HCT116 (cell line): ENCODE results near the gene VMP1. TPM values are rescaled to one million over a fixed set of nuclear protein-coding genes. Genes with fewer than 3 reads are reported as not detected.
A peak's percentile ranks its signal among the peaks of the same experiment; 100 is the strongest.

ENCODE experiments used
- ATAC-seq: fragments of 200-7000 bp; cut with Tn5 transposase; 2 replicates; pipeline ENCODE4 v1.9.1; 2020; ENCODE audit warnings: mild to moderate bottlenecking, moderate library complexity
- BruUV-seq: library from RNA; stranded (reverse); fragments of 400-500 nt; replicated peaks from 2 replicates; lab custom pipeline; 2021; lab: Mats Ljungman, UMichigan
- CTCF ChIA-PET: fragments of 300-600 bp; sonication (Branson Sonifier 250); formaldehyde crosslinking; loops from one replicate; lab custom pipeline; 2021; ENCODE audit warnings: antibody characterized with exemption; lab: Charles Lee
- POLR2A ChIA-PET: fragments of 300-600, 350-600 bp; sonication (Branson Sonifier 250); formaldehyde crosslinking; loops from one replicate; lab custom pipeline; 2021; ENCODE audit warnings: antibody characterized with exemption; lab: Charles Lee
- RAD21 ChIA-PET, 2 experiments: fragments of 300-600 bp; sonication (Branson Sonifier 250); formaldehyde crosslinking; loops; one replicate each; lab custom pipeline; 2023; ENCODE audit warnings: low total read pairs in 2 of 2; ENCODE audit not compliant: uncharacterized antibody in 2 of 2, unreplicated experiment in 2 of 2, low non-redundant PET in 1 of 2; lab: Charles Lee
- DNase-seq: peaks from one replicate; pipeline ENCODE4 v3.0.0-alpha.2; 2010; ENCODE audit warnings: low read depth, low spot score
- H2AFZ ChIP-seq: fragments of 200-600 bp; shearing (Covaris generic), sonication (generic); 2 replicates; pipeline ENCODE4 v1.6.1; 2017; ENCODE audit warnings: low read depth, mixed run types, mixed read lengths, antibody characterized with exemption, low read length; ENCODE audit not compliant: poor library complexity, severe bottlenecking
- H3K27ac ChIP-seq: 2 replicates; pipeline ENCODE4 v1.5.1; 2012; ENCODE audit warnings: low read depth, low read length
- H3K27me3 ChIP-seq: fragments of 200-600 bp; sonication (generic); 2 replicates; pipeline ENCODE4 v1.6.1; 2016; ENCODE audit warnings: mixed run types, low read length, mixed read lengths; ENCODE audit not compliant: insufficient read depth
- H3K36me3 ChIP-seq, 2 experiments: fragments of 200-500 bp in 1 of 2; fragments of 200-600 bp in 1 of 2; sonication (Bioruptor generic) in 1 of 2; sonication (generic) in 1 of 2; 2 replicates each; pipeline versions ENCODE4 v1.5.1 to v1.6.1; 2014 to 2016; ENCODE audit warnings: low read length in 2 of 2, inconsistent platforms in 1 of 2, mixed read lengths in 1 of 2, mixed run types in 1 of 2; ENCODE audit not compliant: insufficient read depth in 2 of 2, control insufficient read depth in 1 of 2
- H3K4me1 ChIP-seq, 2 experiments: fragments of 200-600 bp in 1 of 2; sonication (generic) in 1 of 2; 2 replicates each; pipeline versions ENCODE4 v1.5.1 to v1.6.1; 2012 to 2017; ENCODE audit warnings: low read length in 2 of 2, inconsistent platforms in 1 of 2, mild to moderate bottlenecking in 1 of 2, mixed read lengths in 1 of 2, mixed run types in 1 of 2, moderate library complexity in 1 of 2; ENCODE audit not compliant: insufficient read depth in 2 of 2, control insufficient read depth in 1 of 2
- H3K4me2 ChIP-seq: fragments of 200-600 bp; sonication (generic); 2 replicates; pipeline ENCODE4 v1.6.1; 2017; ENCODE audit warnings: mixed run types, low read length, mixed read lengths
- H3K4me3 ChIP-seq, 2 experiments: fragments of 200-600 bp in 1 of 2; sonication (generic) in 1 of 2; replicated peaks in 1 of 2; 2 replicates each; pipeline ENCODE4 v1.5.1; 2011 to 2016; ENCODE audit warnings: low read length in 2 of 2, control low read depth in 1 of 2, low read depth in 1 of 2, mild to moderate bottlenecking in 1 of 2, mixed read lengths in 1 of 2, mixed run types in 1 of 2
- H3K79me2 ChIP-seq: fragments of 200-600 bp; sonication (generic); 2 replicates; pipeline ENCODE4 v1.6.1; 2017; ENCODE audit warnings: mild to moderate bottlenecking, mixed run types, low read length, moderate library complexity, mixed read lengths; ENCODE audit not compliant: insufficient read depth
- H3K9ac ChIP-seq: fragments of 200-600 bp; sonication (generic); 2 replicates; pipeline ENCODE4 v1.6.1; 2016; ENCODE audit warnings: low read length, mixed read lengths
- H3K9me2 ChIP-seq: fragments of 200-600 bp; sonication (generic), shearing (Covaris generic); 2 replicates; pipeline ENCODE4 v1.6.1; 2017; ENCODE audit warnings: mixed run types, mild to moderate bottlenecking, moderate library complexity; ENCODE audit not compliant: insufficient read depth
- H3K9me3 ChIP-seq, 2 experiments: fragments of 200-500 bp in 1 of 2; fragments of 200-600 bp in 1 of 2; sonication (Bioruptor generic) in 1 of 2; sonication (generic) in 1 of 2; 2 replicates each; pipeline ENCODE4 v1.6.1; 2014 to 2017; ENCODE audit warnings: low read length in 2 of 2, mixed read lengths in 2 of 2, inconsistent platforms in 1 of 2, low read depth in 1 of 2, mild to moderate bottlenecking in 1 of 2, mixed run types in 1 of 2, moderate library complexity in 1 of 2; ENCODE audit not compliant: control insufficient read depth in 1 of 2, insufficient read depth in 1 of 2
- H4K20me1 ChIP-seq: fragments of 200-600 bp; sonication (generic), shearing (Covaris generic); 2 replicates; pipeline ENCODE4 v1.6.1; 2017; ENCODE audit warnings: mixed run types, mild to moderate bottlenecking, moderate library complexity; ENCODE audit not compliant: insufficient read depth
- ATF3 ChIP-seq: IDR thresholded peaks from 2 replicates; pipeline ENCODE4 v1.6.1; 2012
- ELF1 ChIP-seq: IDR thresholded peaks from 2 replicates; pipeline ENCODE4 v1.6.1; 2012; ENCODE audit warnings: low read depth, borderline replicate concordance
- EZH2 ChIP-seq: fragments of 200-600 bp; sonication (generic); IDR thresholded peaks from 2 replicates; pipeline ENCODE4 v1.6.1; 2017; ENCODE audit warnings: antibody characterized with exemption, mixed run types
- EZH2phosphoT487 ChIP-seq: fragments of 200-600 bp; IDR thresholded peaks from 2 replicates; pipeline ENCODE4 v1.6.1; 2018; ENCODE audit warnings: antibody characterized with exemption, borderline replicate concordance
- FOSL1 ChIP-seq: IDR thresholded peaks from 2 replicates; pipeline ENCODE4 v1.6.1; 2012; ENCODE audit warnings: low read depth
- JUND ChIP-seq: IDR thresholded peaks from 2 replicates; pipeline ENCODE4 v1.6.1; 2012
- MAX ChIP-seq: IDR thresholded peaks from 2 replicates; pipeline ENCODE4 v1.6.1; 2012
- POLR2A ChIP-seq: IDR thresholded peaks from 2 replicates; pipeline ENCODE4 v1.7.0; 2011; ENCODE audit warnings: borderline replicate concordance; ENCODE audit not compliant: insufficient read depth, insufficient read length; ENCODE audit errors: extremely low read depth
- RAD21 ChIP-seq: IDR thresholded peaks from 2 replicates; pipeline ENCODE4 v1.6.1; 2012; ENCODE audit warnings: low read depth, mild to moderate bottlenecking
- SIN3A ChIP-seq: IDR thresholded peaks from 2 replicates; pipeline ENCODE4 v1.6.1; 2012; ENCODE audit warnings: low read depth
- SRF ChIP-seq: IDR thresholded peaks from 2 replicates; pipeline ENCODE4 v1.6.1; 2012; ENCODE audit warnings: low read depth
- YY1 ChIP-seq: IDR thresholded peaks from 2 replicates; pipeline ENCODE4 v1.6.1; 2011; ENCODE audit warnings: low read length, low read depth, moderate library complexity, mild to moderate bottlenecking; ENCODE audit not compliant: insufficient replicate concordance; ENCODE audit errors: extremely low read depth
- ZBTB33 ChIP-seq: IDR thresholded peaks from 2 replicates; pipeline ENCODE4 v1.6.1; 2011; ENCODE audit warnings: mild to moderate bottlenecking, low read length, moderate library complexity; ENCODE audit not compliant: insufficient replicate concordance; ENCODE audit errors: extremely low read depth
- ZFX ChIP-seq: fragments of 450-650 bp; IDR thresholded peaks from 2 replicates; pipeline ENCODE4 v1.6.1; 2017
- ZNF274 ChIP-seq: fragments of 200-500 bp; sonication (Bioruptor generic); IDR thresholded peaks from 2 replicates; pipeline ENCODE4 v1.6.1; 2014; ENCODE audit warnings: mild to moderate bottlenecking, low read depth, low read length, inconsistent platforms
- intact Hi-C: fragments of 100-400 bp; cut with micrococcal nuclease; formaldehyde crosslinking; loops from 2 replicates; pipeline ENCODE4 v1.10.0; 2022
- total RNA-seq: library from RNA; stranded (reverse); gene quantifications from one replicate; pipeline ENCODE4 v1.2.1, GENCODE V29; 2021; ENCODE audit not compliant: unreplicated experiment

The VMP1 gene
- total RNA-seq, 1 experiment from 2014 or later: 366 TPM

- H3K79me2 ChIP-seq: peaks cover 95% of the 10 kb centered on the region
- H3K4me2 ChIP-seq: no peak overlapping the region
- no peak overlapping the region for H2AFZ ChIP-seq
- H3K4me1 ChIP-seq: peaks cover 25 to 47% of the 10 kb centered on the region in 2 experiments
- CTCF ChIA-PET: no interaction called here
- H3K4me3 ChIP-seq: no peak overlapping the region
- H3K36me3 ChIP-seq: peaks cover 67 to 81% of the 10 kb centered on the region in 2 experiments
- no peaks in the 10 kb centered on the region for H3K9me2 ChIP-seq
- no TSS peak for BruUV-seq
- H4K20me1 ChIP-seq: peaks cover 10% of the 10 kb centered on the region; the same call in 1 of the 2 replicates
- H3K27ac ChIP-seq: peak overlapping the region; percentile 74
- intact Hi-C loops: no loop called here
- DNase-seq: no peak
- TF ChIP-seq EZH2 (no peak), SRF (no peak), POLR2A (no peak), ZFX (no peak), EZH2phosphoT487 (no peak), ATF3 (no peak), JUND (no peak), SIN3A (no peak), FOSL1 (no peak)
- H3K9ac ChIP-seq: no peak overlapping the region
- no peaks in the 10 kb centered on the region for H3K27me3 ChIP-seq
- ATAC-seq: no peak
- RAD21 ChIA-PET: no interaction called here
- H3K9me3 ChIP-seq: no peaks in the 10 kb centered on the region
- POLR2A ChIA-PET: interaction anchor here (1.3 kb wide), 1 partner anchor 12 kb away, joined by 4 read pairs; no protein-coding TSS in a partner anchor
Measured at GRCh38 chr17:59669944-59670343, 37.5 kb upstream of the VMP1 start.

GRCh38 chr17:59671386-59671785 is 36.1 kb upstream of the VMP1 start:
- intact Hi-C loops: no loop called here
- Histone ChIP-seq H3K79me2 (peaks cover 97% of the 10 kb centered on the region), H3K4me2 (no peak overlapping the region), H3K4me1 (peaks cover 25 to 40% of the 10 kb centered on the region in 2 experiments), H2AFZ (no peak overlapping the region), H3K27me3 (no peaks in the 10 kb centered on the region), H3K27ac (0 out of 2 replicates have a peak overlapping the region, but pooled peaks have one; percentile 5), H3K9ac (no peak overlapping the region), H3K4me3 (no peak overlapping the region), H4K20me1 (peaks cover 10% of the 10 kb centered on the region; the same call in 1 of the 2 replicates), H3K9me2 (no peaks in the 10 kb centered on the region), H3K9me3 (no peaks in the 10 kb centered on the region), H3K36me3 (peaks cover 71 to 85% of the 10 kb centered on the region in 2 experiments)
- POLR2A ChIA-PET: interaction anchor here (1.3 kb wide), 1 partner anchor 11 kb away, joined by 4 read pairs; no protein-coding TSS in a partner anchor
- RAD21 ChIA-PET: no interaction called here
- no TSS peak for BruUV-seq
- DNase-seq (no peak), ATAC-seq (no peak)
- CTCF ChIA-PET: interaction anchor here (1.3 kb wide), 1 partner anchor 243 kb away, joined by 3 read pairs; no protein-coding TSS in a partner anchor
- TF ChIP-seq POLR2A (no peak), ZNF274 (no peak), YY1 (no peak), MAX (no peak), ZBTB33 (no peak), SIN3A (no peak), EZH2 (no peak), RAD21 (no peak), ELF1 (no peak)
